Aorta (tissue), 5 donors: ENCODE results near the gene PPP5C. TPM values are rescaled to one million over a fixed set of nuclear protein-coding genes. Genes with fewer than 3 reads are reported as not detected.

Experiments
- ATAC-seq: fragments of 200-7000 bp; cut with Tn5 transposase; one replicate; pipeline ENCODE4 v1.9.1; 2022; ENCODE audit warnings: moderate library complexity; ENCODE audit not compliant: low FRiP score
- DNase-seq, 2 donors: peaks; one replicate each; pipeline ENCODE4 v3.0.0-alpha.2; 2020
- H3K27ac ChIP-seq, 2 donors: one replicate each; pipeline ENCODE4 v1.5.1; 2013; ENCODE audit warnings: low read length in 2 of 2, mild to moderate bottlenecking in 2 of 2, moderate library complexity in 2 of 2, control low read depth in 1 of 2, inconsistent platforms in 1 of 2, low read depth in 1 of 2
- H3K27me3 ChIP-seq, 2 donors: one replicate each; pipeline ENCODE4 v1.6.1; 2013; ENCODE audit warnings: control low read depth in 1 of 2, low read length in 1 of 2, mild to moderate bottlenecking in 1 of 2, moderate library complexity in 1 of 2; ENCODE audit not compliant: insufficient read depth in 2 of 2, control insufficient read depth in 1 of 2
- H3K36me3 ChIP-seq, 2 donors: one replicate each; pipeline ENCODE4 v1.6.1; 2013; ENCODE audit warnings: control low read depth in 1 of 2, low read length in 1 of 2, mild to moderate bottlenecking in 1 of 2; ENCODE audit not compliant: insufficient read depth in 2 of 2, control insufficient read depth in 1 of 2
- H3K4me1 ChIP-seq, 2 donors: one replicate each; pipeline ENCODE4 v1.6.1; 2013; ENCODE audit warnings: low read length in 2 of 2, control low read depth in 1 of 2, mild to moderate bottlenecking in 1 of 2, moderate library complexity in 1 of 2; ENCODE audit not compliant: insufficient read depth in 2 of 2, control insufficient read depth in 1 of 2
- H3K4me3 ChIP-seq, 2 donors: one replicate each; pipeline ENCODE4 v1.5.1; 2013; ENCODE audit warnings: low read length in 2 of 2, control low read depth in 1 of 2, mild to moderate bottlenecking in 1 of 2
- H3K9me3 ChIP-seq: one replicate; pipeline ENCODE4 v1.6.1; 2013; ENCODE audit warnings: mild to moderate bottlenecking, low read length; ENCODE audit not compliant: control insufficient read depth
- WGBS, 2 donors: extraction: QIAGEN DNeasy Blood & Tissue Kit; methylation state at CpG; one replicate each; pipeline ENCODE4 v1.1.7; 2013; 5-methylcytosine and 5-hydroxymethylcytosine counted together
- intact Hi-C, 2 donors: fragments of 100-400 bp; cut with DNase I; formaldehyde crosslinking; loops; one replicate each; pipeline versions ENCODE4 v1.14.2 to v1.15.0; 2022
- polyA plus RNA-seq, 2 donors: library from polyadenylated mRNA; stranded (reverse); fragments of 200-250 nt; gene quantifications; one replicate each; pipeline ENCODE4 v1.2.3, GENCODE V29; 2013
- total RNA-seq, 2 donors: library from RNA; stranded (reverse); fragmentation: NEBNext Ultra II Directional; extraction: Animal tissue kit (Norgen Biotek cat#: 25700); gene quantifications; one replicate each; pipeline ENCODE4 v1.2.1, GENCODE V29; 2021
- donor health status: healthy with polysubstance abuse.
- donor health status: Bipolar disorder and iron deficiency.
- donor health status: DM: no; HTN: no; CAD: no.
- donor health status: DM: no; HTN: no; CAD: no.
- donor health status: DM: yes; HTN: yes; CAD: no.

PPP5C gene
- total and polyA plus RNA-seq, 4 donors = 23.0 to 63.7 (median 58.5) TPM

DNA sequence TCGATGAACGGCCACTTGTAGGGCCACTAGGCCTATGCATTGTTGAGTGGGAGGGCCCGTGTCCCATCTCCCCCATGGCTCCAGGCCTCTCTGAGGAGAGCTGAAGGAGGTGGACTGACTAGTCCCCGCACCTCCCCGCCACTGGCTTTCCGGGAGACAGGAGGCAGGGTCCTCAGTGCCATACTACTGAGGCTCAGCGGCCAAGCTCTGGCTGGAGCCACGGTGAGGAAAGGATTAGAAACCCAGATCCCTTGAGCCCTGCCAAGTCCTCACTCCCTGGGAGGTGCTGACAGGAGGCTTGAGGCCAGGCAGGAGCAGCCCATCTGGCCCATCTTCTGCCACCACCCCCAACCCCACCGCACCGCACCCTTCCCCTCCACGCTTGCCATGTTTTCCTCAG lies 37.5 kb downstream of the PPP5C start:
- H3K36me3 ChIP-seq = peaks cover 0 to 5% of the 10 kb centered on the region in 2 donors
- no peak for ATAC-seq
- H3K9me3 ChIP-seq = no peaks in the 10 kb centered on the region
- no peaks in the 10 kb centered on the region for H3K27me3 ChIP-seq
- no peaks in the 10 kb centered on the region for H3K4me1 ChIP-seq
- intact Hi-C loops = no loop called here
- H3K27ac ChIP-seq = no peak overlapping the region
- DNase-seq = peak in 1 of 2 donors; percentile 68
- WGBS, 2 donors = 82 to 89% methylated on average over 11 of the region's 11 CpGs
- H3K4me3 ChIP-seq = no peak overlapping the region

DNA sequence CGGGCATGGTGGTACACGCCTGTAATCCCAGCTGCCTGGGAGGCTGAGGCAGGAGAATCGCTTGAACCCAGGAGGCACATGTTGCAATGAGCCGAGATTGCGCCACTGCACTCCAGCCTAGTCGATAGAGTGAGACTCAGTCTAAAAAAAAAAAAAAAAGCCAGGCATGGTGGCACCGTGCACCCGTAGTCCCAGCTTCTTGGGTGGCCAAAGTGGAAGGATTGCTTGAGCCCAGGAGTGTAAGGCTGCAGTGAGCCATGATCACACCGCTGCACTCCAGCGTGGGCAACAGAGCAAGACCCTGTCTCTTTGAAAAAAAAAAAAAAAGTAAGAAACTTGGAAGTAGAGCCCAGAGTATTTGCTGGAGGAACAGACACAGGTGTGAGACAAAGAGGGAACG lies 38.7 kb downstream of the PPP5C start:
- no peak for ATAC-seq
- H3K4me1 ChIP-seq = no peaks in the 10 kb centered on the region
- H3K36me3 ChIP-seq = peaks cover 0 to 7% of the 10 kb centered on the region in 2 donors
- intact Hi-C loops = no loop called here
- DNase-seq = peak in 1 of 2 donors; percentile 26
- no peak overlapping the region for H3K27ac ChIP-seq
- no peaks in the 10 kb centered on the region for H3K27me3 ChIP-seq
- H3K4me3 ChIP-seq = no peak overlapping the region
- H3K9me3 ChIP-seq = no peaks in the 10 kb centered on the region
- 86 to 87% methylated on average over 11 of the region's 11 CpGs for WGBS, 2 donors

DNA sequence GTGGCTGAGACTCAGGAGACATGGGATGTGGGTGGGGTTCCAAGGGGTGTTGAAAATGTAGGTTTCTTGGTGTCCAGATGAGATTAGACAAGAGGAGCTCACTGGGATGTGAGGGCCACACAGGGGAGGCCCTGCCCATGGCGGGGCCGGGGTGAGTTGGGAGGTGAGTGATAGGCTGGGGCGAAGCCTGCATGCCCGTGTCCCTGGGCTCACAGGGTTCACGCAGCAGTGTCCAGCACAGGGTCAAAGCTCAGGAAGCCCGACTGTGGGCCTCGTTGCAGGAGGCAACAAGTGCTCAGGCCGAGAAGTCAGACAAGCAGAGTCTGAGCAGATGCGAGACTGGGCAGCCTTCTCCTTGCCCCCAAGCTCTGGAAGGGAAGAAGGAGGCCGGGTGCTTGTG lies 39.3 kb downstream of the PPP5C start:
- intact Hi-C loops = no loop called here
- H3K36me3 ChIP-seq = peaks cover 0 to 7% of the 10 kb centered on the region in 2 donors
- WGBS, 2 donors = 89 to 92% methylated on average over 10 of the region's 10 CpGs
- DNase-seq (peak in 1 of 2 donors; percentile 41), ATAC-seq (no peak)
- H3K9me3 ChIP-seq = no peaks in the 10 kb centered on the region
- H3K4me1 ChIP-seq = no peaks in the 10 kb centered on the region
- no peak overlapping the region for H3K4me3 ChIP-seq
- no peaks in the 10 kb centered on the region for H3K27me3 ChIP-seq
- no peak overlapping the region for H3K27ac ChIP-seq

DNA sequence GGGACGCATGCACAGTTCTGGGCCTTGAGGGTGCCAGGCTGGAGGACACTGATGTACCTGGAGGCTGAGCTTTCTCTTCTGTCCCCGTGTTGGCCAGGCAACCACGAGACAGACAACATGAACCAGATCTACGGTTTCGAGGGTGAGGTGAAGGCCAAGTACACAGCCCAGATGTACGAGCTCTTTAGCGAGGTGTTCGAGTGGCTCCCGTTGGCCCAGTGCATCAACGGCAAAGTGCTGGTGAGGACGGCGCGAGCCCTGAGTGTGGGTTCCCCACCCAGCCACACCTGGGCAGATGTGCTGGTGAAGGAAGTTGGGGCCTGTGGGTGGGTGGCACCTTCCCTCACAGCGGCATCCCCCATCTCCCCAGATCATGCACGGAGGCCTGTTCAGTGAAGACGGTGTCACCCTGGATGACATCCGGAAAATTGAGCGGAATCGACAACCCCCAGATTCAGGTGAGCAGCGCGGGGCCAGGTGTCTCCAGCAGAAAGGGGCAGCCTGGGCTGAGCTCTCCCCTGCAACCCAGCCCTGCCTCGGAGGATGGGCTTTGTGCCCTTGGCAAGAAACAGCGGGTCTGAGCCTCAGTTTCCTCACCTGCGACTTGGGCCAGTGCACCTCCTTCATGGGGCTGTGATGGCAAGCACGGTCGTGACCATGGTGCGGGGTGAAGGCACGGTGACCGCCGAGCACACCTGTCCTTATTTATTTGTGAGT lies 40.3 kb downstream of the PPP5C start:
- H3K9me3 ChIP-seq = no peaks in the 10 kb centered on the region
- H3K27me3 ChIP-seq = no peaks in the 10 kb centered on the region
- no peak overlapping the region for H3K27ac ChIP-seq
- DNase-seq = no peak
- no peak for ATAC-seq
- no peaks in the 10 kb centered on the region for H3K4me1 ChIP-seq
- H3K36me3 ChIP-seq = peaks cover 0 to 4% of the 10 kb centered on the region in 2 donors
- intact Hi-C loops = no loop called here
- no peak overlapping the region for H3K4me3 ChIP-seq
- WGBS, 2 donors = 92 to 93% methylated on average over 30 of the region's 30 CpGs

DNA sequence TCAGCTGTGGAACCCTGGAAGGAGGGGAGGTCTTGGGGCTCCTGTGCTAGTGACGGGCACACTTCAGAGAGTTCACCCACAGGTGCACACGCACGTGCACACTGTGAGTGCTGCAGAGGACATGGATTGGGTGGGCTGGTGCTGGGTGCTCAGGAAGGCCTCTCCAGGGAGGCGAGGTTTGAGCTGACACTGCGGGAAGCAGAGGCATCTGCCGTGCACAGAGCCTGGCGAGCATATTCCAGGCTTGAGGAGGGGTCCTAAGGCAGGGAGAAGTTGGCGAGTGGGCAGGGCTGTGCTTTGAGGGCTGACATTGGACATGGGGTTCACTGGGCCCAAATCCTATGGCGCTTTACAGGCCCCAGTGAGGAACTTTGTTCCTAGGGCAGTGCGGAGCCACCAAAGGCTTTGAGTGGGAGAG lies 40.8 kb downstream of the PPP5C start:
- no peak for ATAC-seq

DNA sequence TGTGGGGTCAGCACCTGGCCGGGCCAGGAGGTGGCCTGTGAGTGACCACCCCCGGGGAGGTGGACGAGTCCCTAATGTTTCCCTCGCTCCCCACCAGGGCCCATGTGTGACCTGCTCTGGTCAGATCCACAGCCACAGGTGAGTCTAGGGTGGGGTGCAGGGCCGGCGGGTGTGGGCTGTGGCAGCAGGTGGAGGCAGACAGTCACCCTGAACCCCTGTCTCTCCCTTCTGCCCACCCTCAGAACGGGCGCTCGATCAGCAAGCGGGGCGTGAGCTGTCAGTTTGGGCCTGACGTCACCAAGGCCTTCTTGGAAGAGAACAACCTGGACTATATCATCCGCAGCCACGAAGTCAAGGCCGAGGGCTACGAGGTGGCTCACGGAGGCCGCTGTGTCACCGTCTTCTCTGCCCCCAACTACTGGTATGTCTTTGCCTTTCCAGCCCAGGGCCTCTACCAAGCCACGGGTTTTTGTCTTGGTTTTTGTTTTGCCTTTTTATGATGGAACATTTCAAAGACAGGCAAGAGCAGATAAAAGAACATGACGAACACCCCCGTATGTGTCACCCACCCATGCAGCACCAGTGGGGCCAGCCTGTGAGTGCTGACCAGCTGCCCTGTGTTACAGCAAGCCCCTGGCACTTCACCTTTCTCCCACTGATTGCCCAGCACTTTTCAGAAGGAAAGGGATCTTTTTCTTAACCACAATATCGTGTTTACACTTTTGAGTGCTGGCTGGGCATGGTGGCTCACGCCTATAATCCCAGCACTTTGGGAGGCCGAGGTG lies 41.6 kb downstream of the PPP5C start:
- no peaks in the 10 kb centered on the region for H3K9me3 ChIP-seq
- ATAC-seq (no peak), DNase-seq (peak in 1 of 2 donors; percentile 36)
- intact Hi-C loops = no loop called here
- peaks cover 0 to 4% of the 10 kb centered on the region in 2 donors for H3K36me3 ChIP-seq
- no peak overlapping the region for H3K4me3 ChIP-seq
- no peak overlapping the region for H3K27ac ChIP-seq
- H3K4me1 ChIP-seq = no peaks in the 10 kb centered on the region
- no peaks in the 10 kb centered on the region for H3K27me3 ChIP-seq
- WGBS, 2 donors = 90% methylated on average over 24 to 25 of the region's 25 CpGs

More for the DNA sequence above, 40.8 kb downstream of the PPP5C start:
- Histone ChIP-seq H3K9me3 (no peaks in the 10 kb centered on the region), H3K36me3 (peaks cover 0 to 4% of the 10 kb centered on the region in 2 donors), H3K4me3 (no peak overlapping the region), H3K4me1 (no peaks in the 10 kb centered on the region), H3K27me3 (no peaks in the 10 kb centered on the region), H3K27ac (no peak overlapping the region)
- WGBS, 2 donors = 88 to 90% methylated on average over 10 of the region's 10 CpGs
- intact Hi-C loops = no loop called here
- DNase-seq = peak in 1 of 2 donors; percentile 53

DNA sequence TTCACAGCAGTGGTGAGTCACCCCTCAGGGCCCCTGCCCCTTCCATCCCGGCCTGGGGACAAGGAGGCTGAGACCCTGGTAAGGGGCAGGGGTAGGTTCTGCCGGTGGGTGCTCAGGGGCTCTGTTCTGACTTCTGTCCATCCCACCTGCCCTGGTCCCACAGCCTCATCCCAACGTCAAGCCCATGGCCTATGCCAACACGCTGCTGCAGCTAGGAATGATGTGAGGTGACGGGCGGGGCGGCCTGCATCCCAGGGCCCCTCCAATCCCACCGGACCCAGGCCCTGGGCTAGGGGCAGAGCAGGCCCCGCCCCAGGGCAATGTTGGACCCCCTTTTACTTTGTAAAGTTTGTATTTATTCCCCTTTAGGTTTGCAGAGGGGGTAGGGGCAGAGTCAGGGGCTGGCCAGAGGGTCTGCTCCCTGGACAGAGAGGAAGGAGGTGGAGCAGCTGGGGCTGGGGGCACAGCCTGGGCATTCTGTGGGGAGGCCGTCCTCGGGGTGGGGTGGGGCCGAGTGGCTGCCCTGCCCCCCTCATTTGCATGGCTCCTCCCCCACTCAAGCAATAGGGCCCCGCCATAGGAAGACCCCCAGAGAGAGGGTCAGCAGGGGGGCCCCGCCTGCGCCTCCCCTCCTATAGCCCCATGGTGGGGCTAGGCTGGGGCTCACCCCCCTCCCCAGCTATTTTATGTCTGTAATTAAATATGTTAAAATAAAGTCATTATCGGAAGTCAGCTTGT lies 43.4 kb downstream of the PPP5C start:
- Histone ChIP-seq H3K9me3 (no peaks in the 10 kb centered on the region), H3K36me3 (peaks cover 0 to 1% of the 10 kb centered on the region in 2 donors), H3K4me1 (no peaks in the 10 kb centered on the region), H3K4me3 (no peak overlapping the region), H3K27me3 (no peaks in the 10 kb centered on the region), H3K27ac (no peak overlapping the region)
- intact Hi-C loops = no loop called here
- 89 to 92% methylated on average over 15 to 16 of the region's 16 CpGs for WGBS, 2 donors
- ATAC-seq (no peak), DNase-seq (peak; percentile 43 to 66)

DNA sequence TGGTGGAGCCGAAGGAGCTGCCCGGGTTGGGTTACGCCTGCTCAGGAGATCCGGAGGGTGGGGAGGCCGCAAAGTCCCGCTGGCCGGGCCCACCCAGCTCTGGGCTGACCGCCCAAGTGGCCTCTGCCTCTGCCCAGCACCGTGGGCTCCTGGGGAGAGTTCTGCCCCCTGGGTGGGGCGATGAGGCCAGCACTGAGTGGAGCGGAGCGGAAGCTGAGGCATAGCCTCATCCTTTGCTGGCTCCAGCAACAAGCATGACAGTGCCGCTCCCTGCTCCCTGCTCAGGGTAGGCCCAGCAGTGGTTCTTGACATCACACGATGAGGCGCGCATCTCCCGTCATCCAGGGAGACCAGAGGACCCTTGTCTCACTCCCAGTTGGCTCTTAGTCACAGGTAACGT lies 44.0 kb downstream of the PPP5C start:
- peaks cover 0 to 1% of the 10 kb centered on the region in 2 donors for H3K36me3 ChIP-seq
- H3K9me3 ChIP-seq = no peaks in the 10 kb centered on the region
- H3K27ac ChIP-seq = no peak overlapping the region
- DNase-seq (peak; percentile 64 to 82), ATAC-seq (peak; percentile 20)
- 88 to 89% methylated on average over 18 of the region's 18 CpGs for WGBS, 2 donors
- H3K4me1 ChIP-seq = no peaks in the 10 kb centered on the region
- intact Hi-C loops = no loop called here
- no peak overlapping the region for H3K4me3 ChIP-seq
- no peaks in the 10 kb centered on the region for H3K27me3 ChIP-seq
